HEK293 (cell line): Measurements from ENCODE around the gene PABPN1L.

Source experiments
- AEBP2 ChIP-seq: fragments of 450-650 bp; formaldehyde crosslinking; IDR thresholded peaks from 2 replicates; pipeline ENCODE4 v1.5.1; 2016; ENCODE audit warnings: missing biosample characterization, missing genetic modification characterization, borderline replicate concordance
- CTCF ChIP-seq: fragments of 450-650 bp; formaldehyde crosslinking; IDR thresholded peaks from 2 replicates; pipeline ENCODE4 v1.5.1; 2016; ENCODE audit warnings: missing biosample characterization, missing genetic modification characterization
- REPIN1 ChIP-seq: fragments of 450-650 bp; formaldehyde crosslinking; IDR thresholded peaks from 2 replicates; pipeline ENCODE4 v1.5.1; 2017; ENCODE audit warnings: missing biosample characterization, missing genetic modification characterization, low read depth
- REST ChIP-seq: fragments of 450-650 bp; formaldehyde crosslinking; IDR thresholded peaks from 2 replicates; pipeline ENCODE4 v1.5.1; 2016; ENCODE audit warnings: missing biosample characterization, missing genetic modification characterization
- ZNF175 ChIP-seq: fragments of 450-650 bp; formaldehyde crosslinking; IDR thresholded peaks from 2 replicates; pipeline ENCODE4 v1.5.1; 2016; ENCODE audit warnings: missing biosample characterization, missing genetic modification characterization
- ZNF544 ChIP-seq: fragments of 450-650 bp; formaldehyde crosslinking; IDR thresholded peaks from 2 replicates; pipeline ENCODE4 v1.5.0; 2017; ENCODE audit warnings: missing biosample characterization, missing genetic modification characterization
- ZNF549 ChIP-seq: fragments of 450-650 bp; IDR thresholded peaks from 2 replicates; pipeline ENCODE4 v1.5.1; 2018; ENCODE audit warnings: missing biosample characterization, missing genetic modification characterization, mild to moderate bottlenecking, inconsistent platforms, moderate library complexity

- TF ChIP-seq ZNF549 (tag by site-specific recombination) (no peak), ZNF175 (no peak), CTCF (tag by site-specific recombination) (no peak), REST (no peak), REPIN1 (tag by site-specific recombination) (no peak), AEBP2 (no peak), ZNF544 (tag by site-specific recombination) (no peak)
These were observed 18.8 kb downstream of the PABPN1L start for GRCh38 chr16:88847654-88848053.
